ENCODE results near the gene STK32B.

Gene STK32B

DNA sequence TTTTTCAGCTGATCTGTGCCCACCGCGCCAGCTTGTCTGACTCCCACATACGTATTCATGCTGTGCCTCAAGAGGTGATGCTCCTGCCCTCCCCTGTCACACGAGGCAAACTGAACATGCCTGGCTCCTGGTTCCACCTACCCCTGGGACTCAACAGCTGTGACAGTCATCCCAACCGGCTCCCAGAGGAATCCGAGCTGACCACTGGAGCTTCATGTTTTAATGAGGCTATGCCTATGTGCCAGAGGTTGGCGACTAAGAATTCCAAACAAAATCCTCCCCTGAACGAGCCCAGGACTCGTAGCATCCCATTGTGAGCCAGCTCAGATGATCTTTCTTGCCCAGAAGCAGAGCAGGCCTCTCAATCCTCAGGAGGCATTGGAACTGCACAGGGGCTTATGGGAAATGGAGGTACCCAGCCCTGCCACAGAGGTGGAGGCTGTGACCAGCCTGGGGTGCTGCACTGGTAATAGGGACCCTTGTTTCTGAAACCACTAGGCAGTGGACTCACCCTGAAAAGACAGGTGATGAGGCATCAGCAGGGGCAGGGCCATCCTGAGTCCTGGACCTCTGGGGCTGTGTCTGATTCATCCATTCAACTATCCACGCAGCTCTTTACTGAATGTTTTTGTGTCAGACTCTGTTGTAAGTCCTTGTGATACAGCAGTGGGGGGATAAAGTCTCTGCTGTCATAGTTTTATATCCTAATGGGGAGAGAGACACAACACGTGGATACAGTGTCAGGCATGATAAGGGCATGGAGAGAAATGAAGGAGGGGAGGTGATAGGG is 332.1 kb downstream of the STK32B start:
- no peak for TF ChIP-seq CTCF (IDR thresholded peaks at IDR 0.05; ENCODE audit: low read depth, low read length)

GRCh38 chr4:5385741-5386311 is 334.5 kb downstream of the STK32B start:
- H3K4me3 ChIP-seq (ENCODE audit: low read depth, low read length) = no peak overlapping the region
- TF ChIP-seq CTCF (IDR thresholded peaks at IDR 0.05; ENCODE audit: low read depth, low read length) = no peak

More for the DNA sequence above, 332.1 kb downstream of the STK32B start:
- H3K4me3 ChIP-seq (ENCODE audit: low read depth, low read length) = no peak overlapping the region

DNA sequence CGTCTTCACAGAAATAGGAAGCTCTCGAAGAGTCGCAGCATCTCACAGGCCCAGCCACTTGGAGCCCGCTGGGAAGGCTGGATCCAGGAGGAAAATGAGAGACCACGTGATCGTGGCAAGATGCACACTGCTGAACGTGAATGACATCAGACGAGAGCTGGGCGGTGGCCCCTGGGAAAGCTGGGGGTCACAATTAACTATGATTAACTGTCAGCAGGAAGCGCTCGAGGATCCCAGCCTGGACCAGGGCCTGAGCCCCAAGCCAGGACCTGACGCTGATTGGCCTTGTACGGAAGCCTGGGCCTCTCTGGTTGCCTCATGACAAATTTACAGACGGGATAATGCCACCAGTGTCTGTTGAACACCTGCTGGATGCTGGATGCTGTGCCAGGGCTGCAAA is 335.6 kb downstream of the STK32B start:
- TF ChIP-seq CTCF (IDR thresholded peaks at IDR 0.05; ENCODE audit: low read depth, low read length) = no peak
- H3K4me3 ChIP-seq (ENCODE audit: low read depth, low read length) = no peak overlapping the region

DNA sequence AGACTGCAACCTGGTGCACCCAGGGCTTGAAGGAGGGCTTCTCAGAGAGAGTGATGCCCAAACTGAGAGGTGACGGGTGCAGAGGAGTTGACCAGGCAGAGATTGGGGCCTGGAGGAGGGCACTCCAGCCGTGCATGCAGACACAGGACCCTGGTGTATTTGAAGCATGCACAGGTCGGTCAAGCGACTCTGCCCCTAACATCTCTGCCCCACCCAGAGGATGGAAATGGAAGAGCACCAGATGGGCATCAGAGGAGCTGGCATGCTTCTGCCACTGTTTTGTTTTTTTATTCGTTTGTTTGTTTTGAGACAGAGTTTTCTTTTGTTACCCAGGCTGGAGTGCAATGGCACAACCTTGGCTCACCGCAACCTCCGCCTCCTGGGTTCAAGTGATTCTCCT is 336.2 kb downstream of the STK32B start:
- no peak for TF ChIP-seq CTCF (IDR thresholded peaks at IDR 0.05; ENCODE audit: low read depth, low read length)
- no peak overlapping the region for H3K4me3 ChIP-seq (ENCODE audit: low read depth, low read length)

DNA sequence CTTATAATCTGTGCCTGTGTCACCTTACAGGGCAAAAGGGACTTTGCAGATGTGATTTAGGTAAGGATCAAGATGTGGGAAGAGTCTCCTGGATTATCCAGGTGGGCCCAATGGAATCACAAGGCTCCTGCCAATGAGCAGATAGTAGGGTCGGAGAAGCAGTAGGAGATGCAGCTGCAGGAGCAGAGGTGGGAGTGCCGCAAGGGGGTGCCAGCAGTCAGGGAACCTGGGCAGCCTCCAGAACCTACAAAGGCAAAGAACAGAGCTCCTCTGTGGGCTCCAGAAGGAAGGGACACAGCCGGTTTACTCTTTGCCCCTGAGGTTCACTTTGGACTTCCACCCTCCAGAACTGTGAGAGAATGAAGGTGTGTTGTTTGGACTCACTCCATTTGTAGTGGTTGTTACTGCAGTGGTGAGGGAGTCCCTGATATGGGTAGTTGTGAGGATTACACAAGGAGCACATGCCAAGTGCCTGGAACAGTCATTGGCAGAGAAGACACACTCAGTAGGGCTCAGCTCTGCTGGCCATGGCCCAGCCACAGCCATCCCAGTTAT is 338.6 kb downstream of the STK32B start:
- H3K4me3 ChIP-seq (ENCODE audit: low read depth, low read length) = no peak overlapping the region
- TF ChIP-seq CTCF (IDR thresholded peaks at IDR 0.05; ENCODE audit: low read depth, low read length) = no peak

DNA sequence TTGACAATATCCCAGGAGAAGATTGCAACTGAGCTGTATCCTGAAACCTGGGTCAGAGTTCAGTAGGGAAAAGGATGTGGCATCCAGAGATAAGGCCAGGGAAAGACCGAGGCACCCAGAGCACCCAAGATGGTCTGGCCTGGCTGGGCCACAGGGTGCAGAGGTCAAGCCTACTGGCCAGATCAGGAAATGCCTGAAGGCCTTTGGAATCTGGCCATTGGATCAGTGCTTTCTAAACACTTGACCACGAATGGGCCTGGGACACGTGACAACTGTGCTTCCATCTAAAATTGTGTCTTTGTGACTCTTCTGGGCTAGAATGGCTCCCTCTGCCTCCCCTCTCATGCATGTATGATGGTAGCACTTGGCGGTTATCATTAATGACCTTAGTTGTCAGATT is 340.2 kb downstream of the STK32B start:
- no peak overlapping the region for H3K4me3 ChIP-seq (ENCODE audit: low read depth, low read length)
- TF ChIP-seq CTCF (IDR thresholded peaks at IDR 0.05; ENCODE audit: low read depth, low read length) = no peak

GRCh38 chr4:5393911-5394513 is 342.7 kb downstream of the STK32B start:
- H3K4me3 ChIP-seq (ENCODE audit: low read depth, low read length) = no peak overlapping the region

More at GRCh38 chr4:5393911-5394513, 342.7 kb downstream of the STK32B start:
- TF ChIP-seq CTCF (IDR thresholded peaks at IDR 0.05; ENCODE audit: low read depth, low read length) = no peak
